Tibial artery (tissue), 4 donors: ENCODE data around the gene CPEB4.

ENCODE experiments used
- DNase-seq, 2 donors: peaks; one replicate each; pipeline ENCODE4 v3.0.0-alpha.2; 2019
- H3K27ac ChIP-seq, 2 donors: fragments of 200-600 bp; sonication (generic) in 1 of 2; 1 replicate in 1 of 2; 2 replicates in 1 of 2; pipeline ENCODE4 v1.5.1; 2018 to 2019; ENCODE audit warnings: mild to moderate bottlenecking in 1 of 2
- H3K27me3 ChIP-seq, 2 donors: fragments of 200-600 bp; sonication (generic) in 1 of 2; one replicate each; pipeline versions ENCODE4 v1.5.1 to v1.6.0; 2016 to 2019
- H3K36me3 ChIP-seq, 3 donors: fragments of 200-600 bp; sonication (generic) in 2 of 3; one replicate each; pipeline ENCODE4 v1.5.1; 2016 to 2019; ENCODE audit warnings: mild to moderate bottlenecking in 2 of 3
- H3K4me1 ChIP-seq, 4 donors: fragments of 200-600 bp; sonication (generic) in 2 of 4; 1 replicate in 3 of 4; 2 replicates in 1 of 4; pipeline ENCODE4 v1.5.1; 2016 to 2019
- H3K4me3 ChIP-seq, 2 donors: fragments of 200-600 bp; sonication (generic) in 1 of 2; 1 replicate in 1 of 2; 2 replicates in 1 of 2; pipeline ENCODE4 v1.5.1; 2018 to 2019; ENCODE audit warnings: mild to moderate bottlenecking in 2 of 2
- H3K9me3 ChIP-seq, 3 donors: fragments of 200-600 bp; sonication (generic) in 1 of 3; one replicate each; pipeline ENCODE4 v1.5.1; 2016 to 2019
- CTCF ChIP-seq, 2 experiments: fragments of 200-600 bp in 1 of 2; fragments of 450-650 bp in 1 of 2; IDR thresholded peaks; one replicate each; pipeline ENCODE4 v1.5.1; 2017 to 2019; ENCODE audit warnings: antibody characterized with exemption in 2 of 2, mild to moderate bottlenecking in 1 of 2, moderate library complexity in 1 of 2
- intact Hi-C: fragments of 100-400 bp; cut with DNase I; formaldehyde crosslinking; loops from one replicate; pipeline ENCODE4 v1.15.0; 2023; ENCODE audit warnings: low total_unique reads

CPEB4 gene

DNA sequence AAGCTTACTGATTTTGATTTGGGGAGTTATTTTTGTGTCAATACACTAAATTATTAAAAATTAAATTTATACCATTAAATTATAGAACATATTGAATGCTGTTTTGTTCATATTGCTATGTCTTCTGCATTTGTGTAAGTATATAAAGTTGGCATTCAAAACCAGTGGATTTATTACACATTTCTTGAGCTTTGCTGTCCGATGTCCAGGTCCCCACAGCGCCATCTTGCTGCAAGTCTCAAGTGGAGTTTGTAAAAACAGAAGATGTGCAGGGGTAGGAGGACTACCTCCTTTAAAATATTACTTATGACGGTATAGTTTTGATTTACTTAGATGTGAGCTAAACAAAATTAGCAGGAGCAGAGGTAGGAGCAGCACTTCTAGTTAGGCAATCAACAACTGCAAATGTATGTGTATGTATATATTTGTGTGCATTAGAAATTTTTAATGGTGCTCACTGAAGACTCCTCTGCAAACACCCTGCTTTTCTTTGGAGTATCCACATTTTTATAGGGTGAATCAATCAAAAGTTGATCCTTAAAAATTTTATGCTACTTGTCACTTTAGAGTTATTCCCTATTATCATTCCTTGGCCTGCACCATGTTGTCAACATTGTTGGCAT lies 37.4 kb downstream of the CPEB4 start:
- H3K36me3 ChIP-seq: no peaks in the 10 kb centered on the region
- intact Hi-C loops: loop anchor here (5.0 kb wide), 2 partner anchors 38 to 47 kb away; partner anchors contain the start of gene CPEB4
- H3K9me3 ChIP-seq: no peaks in the 10 kb centered on the region
- peak in 1 of 2 experiments; percentile 19 for TF ChIP-seq CTCF (IDR thresholded peaks at IDR 0.05)
- peak overlapping the region; percentile 81 to 82 for H3K27ac ChIP-seq
- H3K4me3 ChIP-seq: no peak overlapping the region
- peak in 1 of 2 donors; percentile 35 for DNase-seq
- H3K4me1 ChIP-seq: peaks cover 0 to 75% (median 66%) of the 10 kb centered on the region in 4 donors
- H3K27me3 ChIP-seq: no peaks in the 10 kb centered on the region

DNA sequence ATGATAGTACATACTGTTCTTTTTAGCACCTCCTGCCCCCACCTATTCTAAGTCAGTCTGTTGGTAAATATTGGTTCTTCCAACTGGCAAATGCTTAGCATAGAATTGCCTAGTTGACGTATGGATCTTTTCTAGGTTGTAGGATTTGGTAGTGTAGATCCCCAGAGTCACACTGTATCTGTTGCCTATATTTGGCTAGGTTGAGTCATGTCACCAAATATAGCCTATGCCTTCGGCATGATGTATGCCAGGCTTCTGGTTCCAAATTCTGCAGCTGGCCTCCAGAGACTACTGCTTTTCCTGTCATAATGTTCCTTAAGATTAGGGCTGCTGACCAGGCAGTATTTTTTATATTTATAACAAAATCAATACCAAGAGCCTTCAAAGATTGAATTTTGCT lies 38.2 kb downstream of the CPEB4 start:
- intact Hi-C loops: loop anchor here (5.0 kb wide), 2 partner anchors 39 to 46 kb away; partner anchors contain the start of gene CPEB4
- Histone ChIP-seq H3K4me1 (peaks cover 0 to 67% (median 59%) of the 10 kb centered on the region in 4 donors), H3K27ac (peak overlapping the region; percentile 62 to 81), H3K27me3 (no peaks in the 10 kb centered on the region), H3K9me3 (no peaks in the 10 kb centered on the region), H3K36me3 (no peaks in the 10 kb centered on the region), H3K4me3 (no peak overlapping the region)
- DNase-seq: peak; percentile 44 to 73
- no peak for TF ChIP-seq CTCF (IDR thresholded peaks at IDR 0.05)

DNA sequence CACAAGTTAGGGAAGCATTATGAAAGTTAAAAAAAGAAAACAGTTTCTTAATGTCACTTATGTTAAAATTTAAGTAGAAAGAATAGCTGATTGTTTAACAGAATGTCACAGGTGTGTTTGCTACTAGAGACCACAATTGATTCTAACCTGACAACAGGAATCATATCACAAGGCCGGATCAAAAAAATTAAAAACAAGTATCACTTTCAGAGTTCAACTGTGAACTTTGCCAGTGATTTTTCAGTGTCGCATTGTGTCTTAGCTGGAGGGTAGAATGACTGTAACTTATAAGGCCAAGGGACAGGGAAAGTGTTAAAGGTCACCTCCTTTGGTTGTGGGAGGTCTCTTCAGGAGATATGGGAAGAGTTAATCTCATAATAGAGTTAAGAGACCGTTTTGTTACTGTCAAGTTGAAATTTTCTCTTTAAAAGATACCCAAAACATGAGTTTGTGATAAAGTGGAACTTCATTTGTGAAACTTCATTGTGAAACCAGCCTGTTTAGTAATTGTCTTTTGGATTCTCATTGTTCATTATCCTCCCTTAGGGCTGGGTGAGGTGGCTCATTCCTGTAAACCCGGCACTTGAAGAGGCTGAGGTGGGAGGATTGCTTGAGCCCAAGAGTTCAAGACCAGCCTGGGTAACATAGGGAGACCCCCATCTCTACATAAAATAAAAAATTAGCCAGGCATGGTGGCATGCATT lies 40.9 kb downstream of the CPEB4 start:
- H3K4me3 ChIP-seq: no peak overlapping the region
- H3K36me3 ChIP-seq: no peaks in the 10 kb centered on the region
- H3K9me3 ChIP-seq: no peaks in the 10 kb centered on the region
- H3K4me1 ChIP-seq: peaks cover 0 to 52% (median 36%) of the 10 kb centered on the region in 4 donors
- no peak for DNase-seq
- no peak for TF ChIP-seq CTCF (IDR thresholded peaks at IDR 0.05)
- H3K27ac ChIP-seq: no peak overlapping the region
- intact Hi-C loops: loop anchor here (5.0 kb wide), 2 partner anchors 42 to 43 kb away; partner anchors contain the start of gene CPEB4
- no peaks in the 10 kb centered on the region for H3K27me3 ChIP-seq

DNA sequence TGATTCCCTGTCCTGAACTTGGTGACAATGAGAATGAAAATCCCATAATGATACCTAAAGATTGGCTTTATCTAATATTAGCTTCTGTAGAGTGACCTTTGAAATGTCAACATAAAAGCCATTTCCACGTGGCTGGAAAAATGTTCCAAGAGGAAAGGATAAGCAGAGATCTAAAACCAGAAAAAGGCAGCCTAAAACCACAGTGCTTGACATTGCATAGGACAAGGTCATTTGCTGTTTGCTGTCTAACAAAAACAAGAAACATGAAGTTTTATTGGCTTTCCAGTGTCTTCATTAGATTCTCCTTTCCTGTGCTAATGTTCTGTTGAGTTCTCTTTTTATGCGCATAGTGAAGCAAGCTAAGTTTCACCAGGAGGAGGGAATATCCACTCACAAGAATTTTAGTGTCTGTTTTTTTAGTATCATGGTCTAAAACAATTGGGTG lies 44.6 kb downstream of the CPEB4 start:
- H3K36me3 ChIP-seq: no peaks in the 10 kb centered on the region
- H3K4me1 ChIP-seq: peaks cover 0 to 16% (median 3%) of the 10 kb centered on the region in 4 donors
- no peaks in the 10 kb centered on the region for H3K27me3 ChIP-seq
- H3K4me3 ChIP-seq: no peak overlapping the region
- intact Hi-C loops: loop anchor here (2.0 kb wide), 1 partner anchor 26 kb away; no protein-coding TSS in a partner anchor
- H3K9me3 ChIP-seq: no peaks in the 10 kb centered on the region
- no peak overlapping the region for H3K27ac ChIP-seq
- no peak for TF ChIP-seq CTCF (IDR thresholded peaks at IDR 0.05)
- no peak for DNase-seq

DNA sequence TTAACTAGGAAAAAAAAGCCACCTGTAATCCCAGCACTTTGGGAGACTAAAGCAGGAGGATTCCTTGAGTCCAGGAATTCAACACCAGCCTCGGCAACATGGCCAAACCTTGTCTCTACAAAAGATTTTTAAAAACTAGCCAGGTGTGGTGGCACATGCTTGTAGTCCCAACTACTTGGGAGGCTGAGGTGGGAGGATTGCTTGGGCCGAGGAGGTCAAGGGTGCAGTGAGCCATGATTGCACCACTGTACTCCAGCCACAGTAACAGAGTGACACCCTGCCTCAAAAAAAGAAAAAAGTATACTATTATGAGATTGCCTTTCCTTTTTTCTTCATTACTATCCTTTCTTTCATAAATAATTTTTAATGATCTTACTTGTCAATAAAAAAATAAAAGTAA lies 45.8 kb downstream of the CPEB4 start:
- peaks cover 0 to 12% (median 3%) of the 10 kb centered on the region in 4 donors for H3K4me1 ChIP-seq
- no peak overlapping the region for H3K27ac ChIP-seq
- no peaks in the 10 kb centered on the region for H3K36me3 ChIP-seq
- intact Hi-C loops: loop anchor here (2.0 kb wide), 1 partner anchor 25 kb away; no protein-coding TSS in a partner anchor
- no peaks in the 10 kb centered on the region for H3K9me3 ChIP-seq
- H3K4me3 ChIP-seq: no peak overlapping the region
- H3K27me3 ChIP-seq: no peaks in the 10 kb centered on the region
- no peak for TF ChIP-seq CTCF (IDR thresholded peaks at IDR 0.05)
- DNase-seq: no peak
